Loucy (cell line): ENCODE measurements around the gene SETBP1.

Source experiments
- CTCF ChIP-seq: fragments of 200-600 bp; sonication (generic); conservative IDR thresholded peaks from 2 replicates; pipeline ENCODE4 v1.5.1; 2014; ENCODE audit warnings: mild to moderate bottlenecking, antibody characterized with exemption, low read length
- EZH2phosphoT487 ChIP-seq: fragments of 200-600 bp; IDR thresholded peaks from 2 replicates; pipeline ENCODE4 v1.6.1; 2018; ENCODE audit warnings: antibody characterized with exemption, mild to moderate bottlenecking, moderate library complexity, borderline replicate concordance

- no peak for TF ChIP-seq CTCF
- no peak for TF ChIP-seq EZH2phosphoT487
Measured at GRCh38 chr18:44715842-44716241, 35.2 kb downstream of the SETBP1 start.
